HG03469 (cell line): Measurements from ENCODE around the gene LANCL2.

Experiments used
- ATAC-seq: cut with Tn5 transposase; IDR thresholded peaks from one replicate; pipeline ENCODE4 v1.9.1; 2021; ENCODE audit warnings: mild to moderate bottlenecking, moderate library complexity, moderate number of reproducible peaks; ENCODE audit not compliant: unreplicated experiment

The LANCL2 gene

DNA sequence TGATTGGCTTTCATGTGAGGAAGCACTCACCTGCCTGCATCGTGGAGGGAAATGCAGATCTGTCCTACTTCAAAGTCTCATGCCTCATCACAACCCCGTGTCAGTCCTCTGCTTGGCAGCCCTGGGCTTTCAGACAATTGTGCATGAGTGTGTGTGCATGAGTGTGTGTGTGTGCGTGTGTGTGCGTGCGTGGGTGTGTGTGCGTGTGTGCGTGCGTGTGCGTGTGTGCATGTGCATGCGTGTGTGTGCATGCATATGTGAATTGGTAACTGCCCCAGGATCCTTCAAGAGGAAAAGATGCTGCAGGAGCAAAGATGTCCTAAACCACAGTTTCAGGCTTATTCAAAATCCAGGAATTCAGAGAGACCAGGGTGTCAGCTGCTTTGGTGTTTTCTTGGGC, 71.3 kb downstream of the LANCL2 start:
- no peak for ATAC-seq

DNA sequence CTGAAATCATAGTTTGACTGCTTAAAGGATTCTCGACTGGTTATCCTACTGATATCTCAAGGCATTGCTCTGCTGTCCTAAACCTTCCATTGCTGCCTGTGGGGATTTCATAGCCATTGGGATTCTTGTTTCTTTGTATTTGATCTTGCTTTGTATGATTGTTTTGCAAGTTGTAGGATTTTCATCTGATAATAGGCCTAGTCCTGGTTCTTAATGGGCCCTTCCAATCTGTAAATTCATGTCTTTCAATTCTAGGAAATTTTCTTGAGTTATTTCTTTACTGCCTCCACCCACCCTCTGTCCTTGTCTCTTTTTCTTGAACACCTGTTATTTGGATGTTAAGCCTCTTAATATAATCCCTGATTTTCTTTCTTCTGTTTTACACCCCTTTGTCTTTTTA, 72.2 kb downstream of the LANCL2 start:
- no peak for ATAC-seq

DNA sequence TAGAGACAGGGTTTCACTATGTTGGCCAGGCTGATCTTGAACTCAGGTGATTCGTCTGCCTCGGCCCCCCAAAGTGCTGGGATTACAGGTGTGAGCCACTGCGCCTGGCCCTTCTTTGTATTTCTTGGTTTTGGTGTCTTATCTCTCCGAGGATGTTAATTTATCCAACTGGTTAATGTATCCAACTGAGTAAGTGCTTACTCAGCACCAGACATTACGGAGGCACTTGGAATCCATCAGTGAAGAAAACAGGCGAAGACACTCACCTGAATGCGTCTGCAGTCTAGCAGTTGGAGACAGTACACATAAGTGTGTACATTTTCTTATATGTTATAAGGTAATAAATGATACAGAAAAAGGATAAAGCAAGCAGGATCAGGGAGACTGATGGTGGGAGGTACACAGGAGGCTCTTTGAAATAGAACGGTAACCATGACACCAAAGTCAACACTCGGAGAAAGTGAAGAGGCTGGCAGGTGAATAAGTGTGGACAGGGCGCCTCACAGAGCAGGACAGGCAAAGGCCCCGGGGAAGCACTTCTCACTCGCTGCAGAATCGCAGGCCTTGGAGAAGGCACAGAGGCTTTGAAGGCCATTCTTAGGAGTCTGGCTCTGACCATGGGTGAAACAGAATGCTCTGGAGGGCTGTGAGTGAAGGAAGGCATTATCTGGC, 73.1 kb downstream of the LANCL2 start:
- ATAC-seq, result no peak

DNA sequence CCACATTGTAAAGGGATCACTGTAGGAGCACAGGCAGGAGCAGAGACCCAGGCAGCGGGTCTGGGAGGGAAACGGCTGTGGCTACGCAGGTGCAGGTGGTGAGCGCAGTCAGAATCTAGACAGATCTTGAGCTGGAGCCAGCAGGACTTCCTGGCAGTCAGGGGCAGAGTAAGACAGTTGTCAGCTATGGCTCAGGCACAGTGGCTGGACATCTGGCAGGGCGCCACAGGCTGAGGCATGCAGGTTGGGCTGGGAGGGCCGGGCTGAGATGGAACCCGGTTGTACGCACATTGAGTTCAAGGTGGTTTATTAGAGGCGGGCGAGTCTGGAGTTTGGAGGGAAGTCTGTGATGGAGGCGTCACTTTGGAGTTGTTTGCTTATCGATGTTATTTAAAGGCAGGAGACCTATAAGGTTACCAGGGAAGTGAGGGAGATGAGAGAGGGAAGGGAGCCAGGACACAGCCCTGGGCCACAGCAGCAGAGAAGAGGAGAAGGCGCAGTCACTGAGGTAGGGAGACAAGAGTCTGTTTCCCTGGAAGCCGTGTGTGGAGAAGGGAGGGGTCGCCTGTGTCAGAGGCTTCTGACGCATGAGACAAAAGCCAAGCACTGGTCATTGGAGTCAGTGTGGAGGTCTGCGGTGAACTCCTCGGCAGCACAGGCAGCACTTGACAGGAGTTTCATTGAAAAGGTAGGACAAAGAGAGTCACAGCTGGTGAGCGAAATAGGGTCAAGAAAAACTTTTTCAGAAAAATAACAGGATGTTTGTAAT, 73.8 kb downstream of the LANCL2 start:
- no peak for ATAC-seq

- ATAC-seq, result no peak
Observed at GRCh38 chr7:55439627-55440026, 74.5 kb downstream of the LANCL2 start.

- ATAC-seq, result no peak
Observed at GRCh38 chr7:55440040-55440690, 75.0 kb downstream of the LANCL2 start.

DNA sequence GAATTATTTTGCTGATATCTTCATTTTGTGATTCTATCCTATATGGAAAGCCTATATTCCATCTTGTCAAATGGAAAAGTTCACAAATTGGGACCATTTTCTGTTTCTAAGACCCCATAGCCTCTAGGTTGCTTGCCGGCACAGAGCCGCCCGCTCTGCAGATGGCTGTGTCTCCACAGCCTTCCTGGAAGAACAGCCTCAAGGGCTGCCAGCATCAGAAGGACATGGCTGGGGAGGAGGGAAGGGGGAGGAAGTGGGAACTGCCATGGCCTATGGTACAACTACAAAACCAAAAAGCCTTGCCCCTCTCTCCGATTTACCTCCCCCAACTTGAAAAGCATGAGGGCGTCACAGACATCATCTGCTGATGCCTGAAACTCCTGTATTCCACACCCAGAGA, 75.9 kb downstream of the LANCL2 start:
- no peak for ATAC-seq

DNA sequence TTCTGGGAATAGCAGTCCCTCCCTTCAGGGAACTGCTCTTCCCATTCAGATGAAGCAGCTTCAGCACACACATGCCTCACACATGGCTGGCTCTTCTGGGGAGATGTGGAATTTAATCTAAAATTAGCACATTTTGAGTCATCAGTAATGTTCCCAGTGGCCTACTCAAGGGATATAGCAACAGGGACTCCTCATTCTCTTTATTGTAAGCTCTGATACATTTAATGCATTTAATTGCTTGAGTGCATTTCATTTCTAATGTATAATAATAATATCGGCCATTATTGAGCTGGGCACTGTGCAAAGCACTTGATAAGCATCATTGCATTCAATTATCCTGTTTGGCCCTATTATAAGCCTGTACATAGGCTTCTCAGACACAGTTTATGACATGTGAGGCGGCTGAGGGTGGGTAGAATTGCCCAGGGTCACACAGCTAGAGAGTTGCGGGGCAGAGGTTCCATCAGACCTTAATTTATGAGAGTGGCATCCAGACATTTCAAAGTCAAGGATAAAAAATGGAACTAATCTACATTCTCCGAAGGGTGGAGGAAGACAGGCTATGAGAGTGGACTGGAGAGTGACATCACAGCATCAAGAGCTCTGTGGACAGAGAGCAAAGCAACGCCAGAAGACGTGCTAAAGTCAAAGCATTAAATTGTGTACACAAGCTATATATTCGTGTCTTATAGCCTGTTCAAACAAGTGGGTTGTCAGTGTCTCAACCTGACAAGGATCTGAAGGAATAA, 76.8 kb downstream of the LANCL2 start:
- ATAC-seq, result no peak

- no peak for ATAC-seq
Observed at GRCh38 chr7:55444786-55445185, 79.6 kb downstream of the LANCL2 start.

GRCh38 chr7:55448526-55448925, 83.4 kb downstream of the LANCL2 start:
- no peak for ATAC-seq

DNA sequence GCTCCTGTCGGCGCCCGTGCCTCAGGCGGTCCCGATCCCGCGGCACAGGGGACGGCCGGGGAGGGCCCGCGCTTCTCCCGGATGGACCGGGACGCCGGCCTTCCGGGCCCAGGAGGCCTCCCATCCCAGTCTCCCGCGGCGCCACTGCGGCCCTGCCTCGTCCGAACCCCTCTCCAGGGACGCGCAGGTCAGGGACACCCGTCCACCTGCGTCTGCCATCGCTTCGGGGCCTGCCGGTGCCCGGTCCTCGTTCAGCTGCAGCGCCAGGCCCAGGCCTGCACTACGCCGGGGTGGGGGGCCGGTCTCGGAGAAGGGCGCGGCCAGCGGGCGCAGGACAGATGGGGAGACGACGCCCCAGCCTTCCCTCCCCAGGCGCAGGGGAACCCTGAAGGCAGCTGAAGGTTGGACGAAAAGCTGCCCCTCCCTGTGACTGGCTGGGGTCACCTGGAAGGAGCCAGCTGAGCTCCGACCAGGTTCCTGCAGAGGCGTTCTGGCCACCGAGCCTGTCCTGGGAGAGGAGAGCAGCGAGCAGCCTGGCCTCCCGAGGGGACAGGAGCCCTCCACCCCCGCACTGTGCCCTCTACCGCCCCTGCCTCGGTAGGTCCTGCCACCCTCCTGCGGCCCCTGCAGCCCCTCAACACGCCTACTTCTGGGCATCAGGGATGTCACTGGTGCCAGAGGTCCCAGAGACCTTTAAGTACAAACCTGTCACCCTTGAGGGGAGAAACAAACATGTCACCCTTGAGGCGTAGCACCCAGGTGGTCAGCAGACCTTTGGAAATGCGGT, 84.3 kb downstream of the LANCL2 start:
- ATAC-seq, result no peak

- ATAC-seq, result no peak
Observed at GRCh38 chr7:55449992-55450535, 84.9 kb downstream of the LANCL2 start.

- ATAC-seq, result no peak
Observed at GRCh38 chr7:55452971-55453370, 87.8 kb downstream of the LANCL2 start.

GRCh38 chr7:55457801-55458200, 92.7 kb downstream of the LANCL2 start:
- no peak for ATAC-seq

DNA sequence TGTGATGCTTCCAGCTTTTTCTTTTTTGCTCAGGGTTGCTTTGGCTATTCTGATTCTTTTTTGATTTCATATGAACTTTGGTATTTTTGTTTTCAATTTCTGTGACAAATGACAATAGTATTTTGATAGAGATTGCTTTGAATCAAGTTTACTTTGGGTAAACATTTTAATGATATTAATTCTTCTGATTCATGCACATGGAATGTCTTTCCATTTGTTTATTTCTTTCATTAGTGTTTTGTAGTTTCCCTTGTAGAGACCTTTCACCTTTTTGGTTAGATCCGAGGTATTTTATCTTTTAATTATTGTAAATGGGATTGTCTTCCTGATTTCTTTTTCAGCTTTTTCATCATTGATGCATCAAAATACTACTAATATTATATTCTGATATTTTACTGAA, 93.2 kb downstream of the LANCL2 start:
- ATAC-seq, result no peak

DNA sequence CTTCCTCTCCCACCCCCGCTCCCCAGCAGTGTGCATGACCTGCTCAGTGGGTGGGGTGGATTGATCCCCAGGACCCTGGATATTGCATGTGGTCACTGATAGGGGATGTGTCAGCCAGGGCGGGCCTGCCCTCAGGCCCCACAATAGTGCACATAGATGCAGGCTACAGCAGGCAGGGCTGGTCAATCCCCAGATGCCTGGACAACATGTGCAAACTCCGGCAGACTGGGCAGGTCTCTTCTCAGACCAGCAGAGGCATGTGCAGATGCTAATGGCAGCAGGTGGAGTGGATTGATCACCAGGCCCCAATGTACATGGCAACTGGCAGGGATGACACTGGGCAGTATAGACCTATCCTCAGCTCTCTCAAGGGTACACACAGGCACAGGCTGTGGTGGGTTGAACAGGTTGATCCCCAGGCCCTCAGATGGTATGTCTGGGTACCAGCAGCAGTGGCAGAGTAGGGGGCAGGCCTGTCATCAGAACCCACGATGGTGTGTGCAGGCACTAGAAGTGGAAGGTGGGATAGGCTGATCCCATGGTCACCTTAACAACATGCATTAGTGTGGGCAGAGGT, 98.6 kb downstream of the LANCL2 start:
- no peak for ATAC-seq

DNA sequence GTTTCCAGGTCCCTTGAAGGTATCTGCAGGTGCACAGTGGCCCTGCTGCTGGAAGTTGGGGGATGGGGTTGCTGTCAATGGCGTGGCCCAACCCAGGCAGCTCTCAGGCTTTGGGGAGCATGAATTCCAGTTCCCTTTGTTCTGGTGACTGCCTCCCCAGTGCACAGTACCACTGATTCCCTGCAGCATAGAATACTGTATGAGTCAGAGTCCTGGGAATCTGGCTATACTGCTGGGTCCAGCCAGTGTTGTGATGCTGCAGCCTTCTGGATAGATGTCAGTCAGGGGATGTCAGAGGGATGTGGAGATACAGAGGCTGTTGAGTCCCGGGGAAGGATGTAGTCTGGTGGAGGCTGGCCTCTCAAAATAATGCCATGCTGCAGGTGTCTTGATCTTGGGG, 99.3 kb downstream of the LANCL2 start:
- no peak for ATAC-seq

GRCh38 chr7:55465691-55466090, 100.6 kb downstream of the LANCL2 start:
- ATAC-seq, result no peak

DNA sequence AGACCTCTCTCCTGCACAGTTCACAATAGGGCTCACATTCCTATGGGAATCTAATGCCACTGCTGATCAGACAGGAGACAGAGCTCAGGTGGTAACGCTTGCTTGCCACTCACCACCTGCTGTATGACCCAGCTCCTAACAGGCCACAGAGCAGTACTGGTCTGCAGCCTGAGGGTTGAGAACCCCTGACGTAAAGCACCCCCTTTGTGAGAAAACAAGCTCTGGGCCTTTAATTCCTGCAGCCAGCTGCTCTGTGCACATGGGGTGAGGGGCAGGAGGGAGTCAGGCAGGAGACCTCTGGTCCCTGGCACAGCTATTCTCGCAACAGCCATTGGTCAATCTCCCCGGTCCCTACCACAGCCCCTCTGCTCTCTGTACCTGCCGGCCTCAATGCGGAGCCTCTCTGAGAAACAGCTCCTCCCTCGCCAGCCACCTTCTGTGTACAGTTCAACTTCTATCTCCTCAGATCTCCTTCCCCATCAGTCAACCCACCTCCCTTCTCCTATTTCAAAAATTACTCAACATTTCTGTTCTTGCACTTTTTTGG, 102.0 kb downstream of the LANCL2 start:
- no peak for ATAC-seq

GRCh38 chr7:55468495-55468894, 103.4 kb downstream of the LANCL2 start:
- ATAC-seq, result no peak
